Mesenchymal stem cell (in vitro differentiated cells and primary cell): Measurements from ENCODE around the gene CRABP2.

ENCODE experiments used
- DNase-seq: peaks from one replicate; pipeline ENCODE4 v3.0.0-alpha.2; 2013
- H2AFZ ChIP-seq: one replicate; pipeline ENCODE4 v1.6.1; 2013; ENCODE audit warnings: low read depth, mild to moderate bottlenecking, control low read depth, inconsistent platforms, low read length, moderate library complexity
- H2AK5ac ChIP-seq: 2 replicates; pipeline ENCODE4 v1.6.1; 2013; ENCODE audit warnings: low read length, moderate library complexity, mild to moderate bottlenecking, inconsistent platforms; ENCODE audit not compliant: severe bottlenecking
- H2BK120ac ChIP-seq: one replicate; pipeline ENCODE4 v1.6.1; 2013; ENCODE audit warnings: low read depth, mild to moderate bottlenecking, inconsistent platforms, low read length, moderate library complexity
- H2BK12ac ChIP-seq, 2 experiments: one replicate each; pipeline ENCODE4 v1.6.1; 2013; ENCODE audit warnings: inconsistent platforms in 2 of 2, low read length in 2 of 2, mild to moderate bottlenecking in 2 of 2, moderate library complexity in 2 of 2, control low read depth in 1 of 2
- H2BK15ac ChIP-seq: one replicate; pipeline ENCODE4 v1.6.1; 2013; ENCODE audit warnings: mild to moderate bottlenecking, low read depth, inconsistent platforms; ENCODE audit not compliant: poor library complexity, severe bottlenecking
- H2BK5ac ChIP-seq: 2 replicates; pipeline ENCODE4 v1.6.1; 2013; ENCODE audit warnings: low read depth, mild to moderate bottlenecking, low read length, control low read depth, inconsistent platforms; ENCODE audit not compliant: poor library complexity, severe bottlenecking
- H3K14ac ChIP-seq, 2 experiments: one replicate each; pipeline ENCODE4 v1.6.1; 2013; ENCODE audit warnings: inconsistent platforms in 2 of 2, low read length in 2 of 2, control low read depth in 1 of 2, mild to moderate bottlenecking in 1 of 2, moderate library complexity in 1 of 2
- H3K18ac ChIP-seq, 2 experiments: one replicate each; pipeline ENCODE4 v1.6.1; 2013; ENCODE audit warnings: inconsistent platforms in 2 of 2, low read length in 2 of 2, control low read depth in 1 of 2, low read depth in 1 of 2, mild to moderate bottlenecking in 1 of 2
- H3K23ac ChIP-seq, 2 experiments: one replicate each; pipeline ENCODE4 v1.6.1; 2013; ENCODE audit warnings: inconsistent platforms in 2 of 2, low read length in 2 of 2, mild to moderate bottlenecking in 2 of 2, moderate library complexity in 2 of 2, control low read depth in 1 of 2
- H3K27ac ChIP-seq: 2 replicates; pipeline ENCODE4 v1.5.1; 2013; ENCODE audit warnings: mild to moderate bottlenecking, moderate library complexity, low read length, control low read depth, inconsistent platforms; ENCODE audit not compliant: poor library complexity, severe bottlenecking
- H3K27me3 ChIP-seq, 2 experiments: 2 replicates each; pipeline versions ENCODE4 v1.6.1 to v1.7.0; 2013; ENCODE audit warnings: low read length in 2 of 2, mild to moderate bottlenecking in 2 of 2, moderate library complexity in 2 of 2, control low read depth in 1 of 2, inconsistent platforms in 1 of 2; ENCODE audit not compliant: control insufficient read depth in 1 of 2, insufficient read depth in 1 of 2
- H3K36me3 ChIP-seq, 2 experiments: 2 replicates each; pipeline versions ENCODE4 v1.6.1 to v1.7.0; 2013; ENCODE audit warnings: low read length in 2 of 2, control low read depth in 1 of 2, inconsistent platforms in 1 of 2, low read depth in 1 of 2, mild to moderate bottlenecking in 1 of 2; ENCODE audit not compliant: insufficient read depth in 2 of 2, control insufficient read depth in 1 of 2
- H3K4ac ChIP-seq, 2 experiments: one replicate each; pipeline ENCODE4 v1.6.1; 2013; ENCODE audit warnings: inconsistent platforms in 2 of 2, low read length in 2 of 2, mild to moderate bottlenecking in 2 of 2, moderate library complexity in 2 of 2, control low read depth in 1 of 2, low read depth in 1 of 2
- H3K4me1 ChIP-seq: 2 replicates; pipeline ENCODE4 v1.6.1; 2013; ENCODE audit warnings: low read depth, low read length, control low read depth; ENCODE audit not compliant: control insufficient read depth, insufficient read depth
- H3K4me2 ChIP-seq: 2 replicates; pipeline ENCODE4 v1.6.1; 2013; ENCODE audit warnings: low read length, mild to moderate bottlenecking, inconsistent platforms; ENCODE audit not compliant: poor library complexity, severe bottlenecking
- H3K4me3 ChIP-seq, 2 experiments: 2 replicates each; pipeline versions ENCODE4 v1.5.1 to v1.7.0; 2013; ENCODE audit warnings: low read length in 2 of 2, mild to moderate bottlenecking in 2 of 2, control low read depth in 1 of 2, low read depth in 1 of 2; ENCODE audit not compliant: insufficient read depth in 1 of 2
- H3K79me1 ChIP-seq: replicated peaks from 2 replicates; pipeline ENCODE4 v1.6.1; 2013; ENCODE audit warnings: mild to moderate bottlenecking, control low read depth, low read length, inconsistent platforms; ENCODE audit not compliant: poor library complexity, severe bottlenecking
- H3K9ac ChIP-seq: 2 replicates; pipeline ENCODE4 v1.7.0; 2013; ENCODE audit warnings: mild to moderate bottlenecking, low read length, moderate library complexity
- H3K9me3 ChIP-seq: 2 replicates; pipeline ENCODE4 v1.7.0; 2013; ENCODE audit warnings: mild to moderate bottlenecking, low read length; ENCODE audit not compliant: control insufficient read depth
- H4K8ac ChIP-seq: one replicate; pipeline ENCODE4 v1.6.1; 2013; ENCODE audit warnings: inconsistent platforms, mild to moderate bottlenecking, low read length, moderate library complexity
- H4K91ac ChIP-seq: one replicate; pipeline ENCODE4 v1.6.1; 2013; ENCODE audit warnings: mild to moderate bottlenecking, low read length, inconsistent platforms
- WGBS: methylation state at CpG from one replicate; pipeline ENCODE4 v1.1.7; 2013; ENCODE audit warnings: mixed read lengths; 5-methylcytosine and 5-hydroxymethylcytosine counted together

The CRABP2 gene

GRCh38 chr1:156704166-156704711 lies 1.1 kb downstream of the CRABP2 start:
- Histone ChIP-seq H3K36me3 (peaks cover 14 to 27% of the 10 kb centered on the region in 2 experiments), H2AK5ac (peak overlapping the region; percentile 15), H3K9ac (peak overlapping the region; percentile 89), H2AFZ (no peak overlapping the region), H3K9me3 (no peaks in the 10 kb centered on the region), H3K23ac (no peak overlapping the region), H3K4me3 (peak overlapping the region in 1 of 2 experiments; percentile 85), H3K27ac (no peak overlapping the region), H3K4me2 (peak overlapping the region; percentile 17), H3K4ac (no peak overlapping the region), H4K91ac (no peak overlapping the region), H3K27me3 (peaks cover 0 to 32% of the 10 kb centered on the region in 2 experiments), H3K18ac (peak overlapping the region; percentile 37 to 88), H4K8ac (no peak overlapping the region), H3K79me1 (no peaks in the 10 kb centered on the region), H3K14ac (peak overlapping the region in 1 of 2 experiments; percentile 57), H2BK5ac (no peak overlapping the region), H2BK15ac (no peak overlapping the region), H2BK12ac (peak overlapping the region in 1 of 2 experiments; percentile 87), H3K4me1 (peaks cover 54% of the 10 kb centered on the region), H2BK120ac (no peak overlapping the region)
- no peak for DNase-seq
- 44% methylated on average over 9 of the region's 10 CpGs for WGBS

GRCh38 chr1:156703741-156704140 lies 1.6 kb downstream of the CRABP2 start:
- no peak overlapping the region for H2AFZ ChIP-seq
- H3K4me3 ChIP-seq, result peak overlapping the region in 1 of 2 experiments; percentile 85
- H3K14ac ChIP-seq, result no peak overlapping the region
- H4K91ac ChIP-seq, result no peak overlapping the region
- no peak overlapping the region for H2AK5ac ChIP-seq
- H2BK12ac ChIP-seq, result no peak overlapping the region
- DNase-seq, result no peak
- no peak overlapping the region for H2BK5ac ChIP-seq
- no peak overlapping the region for H3K4ac ChIP-seq
- 35% methylated on average over 4 of the region's 4 CpGs for WGBS
- no peaks in the 10 kb centered on the region for H3K79me1 ChIP-seq
- peaks cover 0 to 34% of the 10 kb centered on the region in 2 experiments for H3K27me3 ChIP-seq
- no peak overlapping the region for H2BK120ac ChIP-seq
- peak overlapping the region; percentile 89 for H3K9ac ChIP-seq
- no peak overlapping the region for H3K27ac ChIP-seq
- no peak overlapping the region for H2BK15ac ChIP-seq
- H3K23ac ChIP-seq, result no peak overlapping the region
- no peak overlapping the region for H3K18ac ChIP-seq
- peaks cover 52% of the 10 kb centered on the region for H3K4me1 ChIP-seq
- peaks cover 18 to 32% of the 10 kb centered on the region in 2 experiments for H3K36me3 ChIP-seq
- H3K4me2 ChIP-seq, result peak overlapping the region; percentile 13
- no peak overlapping the region for H4K8ac ChIP-seq
- no peaks in the 10 kb centered on the region for H3K9me3 ChIP-seq

GRCh38 chr1:156703336-156703735 lies 2.0 kb downstream of the CRABP2 start:
- H2BK15ac ChIP-seq, result no peak overlapping the region
- no peak overlapping the region for H2AFZ ChIP-seq
- no peak overlapping the region for H2AK5ac ChIP-seq
- no peak for DNase-seq
- no peak overlapping the region for H3K27ac ChIP-seq
- peaks cover 52% of the 10 kb centered on the region for H3K4me1 ChIP-seq
- no peak overlapping the region for H3K18ac ChIP-seq
- H3K4ac ChIP-seq, result no peak overlapping the region
- no peaks in the 10 kb centered on the region for H3K79me1 ChIP-seq
- no peak overlapping the region for H2BK5ac ChIP-seq
- no peak overlapping the region for H4K8ac ChIP-seq
- WGBS, result 100% methylated on average over 2 of the region's 4 CpGs
- H3K36me3 ChIP-seq, result peaks cover 18 to 36% of the 10 kb centered on the region in 2 experiments
- peaks cover 0 to 34% of the 10 kb centered on the region in 2 experiments for H3K27me3 ChIP-seq
- no peak overlapping the region for H3K23ac ChIP-seq
- no peak overlapping the region for H3K4me2 ChIP-seq
- H3K9ac ChIP-seq, result peak overlapping the region; percentile 89
- H2BK12ac ChIP-seq, result no peak overlapping the region
- no peaks in the 10 kb centered on the region for H3K9me3 ChIP-seq
- no peak overlapping the region for H2BK120ac ChIP-seq
- H4K91ac ChIP-seq, result no peak overlapping the region
- peak overlapping the region in 1 of 2 experiments; percentile 85 for H3K4me3 ChIP-seq
- no peak overlapping the region for H3K14ac ChIP-seq

GRCh38 chr1:156700736-156701531 lies 4.4 kb downstream of the CRABP2 start:
- Histone ChIP-seq H3K4ac (no peak overlapping the region), H2BK12ac (no peak overlapping the region), H3K4me1 (peaks cover 35% of the 10 kb centered on the region), H2AFZ (no peak overlapping the region), H3K9ac (peak overlapping the region; percentile 27), H2BK5ac (no peak overlapping the region), H4K8ac (no peak overlapping the region), H2BK120ac (no peak overlapping the region), H3K14ac (no peak overlapping the region), H3K4me3 (peak overlapping the region in 1 of 2 experiments; percentile 19), H3K79me1 (no peaks in the 10 kb centered on the region), H3K36me3 (peaks cover 18 to 42% of the 10 kb centered on the region in 2 experiments), H3K4me2 (no peak overlapping the region), H2AK5ac (no peak overlapping the region), H3K18ac (peak overlapping the region in 1 of 2 experiments; percentile 5), H3K27ac (no peak overlapping the region), H2BK15ac (no peak overlapping the region), H3K23ac (no peak overlapping the region), H4K91ac (no peak overlapping the region), H3K27me3 (peaks cover 0 to 34% of the 10 kb centered on the region in 2 experiments), H3K9me3 (no peaks in the 10 kb centered on the region)
- no peak for DNase-seq
- WGBS, result 10% methylated on average over 2 of the region's 8 CpGs
